Heart left ventricle (tissue), 13 donors: ENCODE results near the gene TMEM121B.

Source experiments
- CTCF ChIP-seq, 12 donors: fragments of 200-600 bp; sonication (generic) in 4 of 12; IDR thresholded peaks; one replicate each; pipeline versions ENCODE4 v1.5.0 to v1.8.0; 2018 to 2022; ENCODE audit warnings: antibody characterized with exemption in 12 of 12, mild to moderate bottlenecking in 5 of 12
- POLR2A ChIP-seq, 2 donors: fragments of 450-650 bp; IDR thresholded peaks; one replicate each; pipeline ENCODE4 v1.6.1; 2017; ENCODE audit warnings: antibody characterized with exemption in 2 of 2, mild to moderate bottlenecking in 2 of 2, moderate library complexity in 2 of 2
- donor health status: ischemic (EF 13 %, LVEDD 7.1; RV severe dilation, severe dysfunction).
- donor health status: DM: no; HTN: yes; CAD: no.
- donor health status: DM: no; HTN: no; CAD: no.
- donor health status: ischemic (EF 25% LVEDD 6.9; RV normal size, moderate dysfunction).
- donor health status: ischemic (EF 25% LVEDD 5.7; RV mildly dilated, moderate dysfunction).
- donor health status: ischemic (EF 35%, LVEDD 5.7; RV mildly dilated, moderate dysfunction).
- donor health status: nonischemic (EF 11% LVEDD 7.7; RV severe dilation, severe dysfunction).
- donor health status: DM: yes; HTN: yes; CAD: no.
- donor health status: PGD.
- donor health status: ischemic (EF 29% LVEDD 5.4; RV normal size, mild dysfunction).
- donor health status: nonischemic (EF 23%, LVEDD 6.1; RV moderate dilation, normal function).

- TF ChIP-seq CTCF (IDR thresholded peaks at IDR 0.05) (no peak), POLR2A (IDR thresholded peaks at IDR 0.05) (no peak)
Measured at GRCh38 chr22:17104336-17104935, 16.7 kb downstream of the TMEM121B start.
